HG02852 (cell line): ENCODE measurements around the gene ANTXR2.
"Not testable (repeated sequence)": the region's sequence is repeated elsewhere in the genome, so short reads cannot be mapped to it uniquely, and the experiment has no call there.

Source experiments
- ATAC-seq: cut with Tn5 transposase; IDR thresholded peaks from one replicate; pipeline ENCODE4 v1.9.1; 2021; ENCODE audit warnings: mild to moderate bottlenecking, moderate library complexity; ENCODE audit not compliant: unreplicated experiment

Gene ANTXR2

DNA sequence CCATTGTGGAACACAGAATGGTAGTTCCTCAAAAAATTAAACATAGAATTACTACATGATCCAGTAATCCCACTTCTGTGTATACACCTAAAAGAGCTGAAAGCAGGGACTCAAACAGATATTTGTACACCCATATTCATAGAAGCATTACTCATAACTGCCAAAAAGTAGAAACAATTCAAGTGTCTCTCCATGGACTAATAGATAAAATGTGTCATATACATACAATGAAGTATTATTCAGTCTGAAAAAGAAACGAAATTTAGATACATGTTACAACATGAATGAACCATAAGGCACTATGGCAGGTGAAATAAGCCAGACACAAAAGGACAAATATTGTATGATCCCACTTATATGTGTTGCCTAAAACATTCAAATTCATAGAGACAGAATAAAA lies 145.1 kb downstream of the ANTXR2 start:
- no peak for ATAC-seq

DNA sequence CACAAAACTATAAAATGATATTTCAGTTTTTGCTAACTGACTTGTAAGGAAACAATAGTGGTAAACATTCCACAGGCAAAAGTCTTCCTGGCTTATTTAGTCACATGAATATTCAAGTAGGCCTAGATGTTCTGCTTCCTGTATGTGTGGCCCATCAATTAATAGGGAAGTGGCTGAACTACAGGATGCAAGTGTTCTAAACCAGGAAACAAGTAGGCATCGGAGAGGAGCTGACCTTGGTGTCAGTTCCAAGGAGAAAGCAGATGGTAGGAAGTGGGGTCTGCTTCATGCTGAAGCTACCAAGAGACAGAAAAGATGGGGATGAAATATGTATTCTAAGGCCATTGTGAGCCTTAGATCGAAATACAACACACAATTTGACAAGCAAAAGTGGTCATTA lies 149.7 kb downstream of the ANTXR2 start:
- no peak for ATAC-seq

DNA sequence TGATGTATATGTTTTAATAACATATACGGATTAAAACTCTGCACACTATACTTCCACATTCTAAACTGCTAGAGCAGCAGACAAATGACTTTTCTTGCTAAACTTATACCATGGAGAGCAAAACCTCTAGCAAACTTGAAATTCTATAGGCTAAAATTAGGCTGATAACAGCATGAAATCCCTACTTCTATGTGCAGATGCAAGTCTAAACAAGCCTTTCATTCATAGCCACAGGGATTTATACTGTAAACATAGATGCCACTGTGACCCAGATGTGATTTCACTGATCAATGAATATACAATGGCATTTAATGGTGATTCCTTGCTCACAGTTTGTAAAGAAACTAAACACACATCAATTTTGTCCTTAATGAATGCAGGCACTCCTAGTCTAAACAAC lies 151.0 kb downstream of the ANTXR2 start:
- ATAC-seq = no peak

- no peak for ATAC-seq
Measured at GRCh38 chr4:79920163-79920853, 152.7 kb downstream of the ANTXR2 start.

GRCh38 chr4:79918292-79918691 lies 154.7 kb downstream of the ANTXR2 start:
- no peak for ATAC-seq

GRCh38 chr4:79917246-79917645 lies 155.8 kb downstream of the ANTXR2 start:
- ATAC-seq = peak; percentile 88

GRCh38 chr4:79915246-79915645 lies 157.8 kb downstream of the ANTXR2 start:
- no peak for ATAC-seq

DNA sequence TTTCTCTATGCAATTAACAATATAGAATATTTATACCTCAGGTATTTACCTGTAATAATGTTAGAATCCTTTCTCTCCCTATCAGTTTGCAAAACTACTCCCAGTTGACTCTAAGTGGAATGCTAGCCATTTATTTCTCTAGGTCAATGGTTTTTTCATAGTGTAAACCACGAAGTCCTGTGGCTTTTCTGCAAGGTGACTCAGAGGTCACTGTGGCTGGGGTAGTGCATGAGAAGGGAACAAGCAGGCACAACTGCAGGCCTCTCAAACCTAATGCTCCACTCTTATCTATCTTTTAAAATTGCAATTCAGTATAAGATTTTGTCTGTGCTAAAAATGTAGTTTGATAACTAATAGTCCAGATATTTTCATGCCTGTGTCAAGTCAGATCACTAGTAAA lies 159.4 kb downstream of the ANTXR2 start:
- ATAC-seq = no peak

DNA sequence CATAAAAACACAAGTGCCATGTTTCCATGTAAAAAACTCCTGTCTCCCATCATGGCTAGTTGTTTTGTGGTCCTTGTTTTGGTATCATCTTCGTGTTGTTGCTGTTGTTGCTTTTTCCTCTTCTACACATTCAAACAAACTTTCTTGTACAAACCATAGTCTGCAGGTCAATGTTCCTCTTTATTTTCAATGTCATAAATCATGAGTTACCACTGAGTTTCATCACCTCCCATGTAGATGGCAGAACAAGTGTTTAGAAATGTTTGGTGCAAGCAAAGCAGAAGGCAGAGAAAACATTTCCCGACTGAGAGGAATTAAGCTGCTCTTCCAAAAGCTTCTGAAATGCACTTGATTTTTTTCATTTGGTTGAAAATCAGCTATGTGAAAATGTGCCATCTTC lies 166.0 kb downstream of the ANTXR2 start:
- ATAC-seq = no peak

DNA sequence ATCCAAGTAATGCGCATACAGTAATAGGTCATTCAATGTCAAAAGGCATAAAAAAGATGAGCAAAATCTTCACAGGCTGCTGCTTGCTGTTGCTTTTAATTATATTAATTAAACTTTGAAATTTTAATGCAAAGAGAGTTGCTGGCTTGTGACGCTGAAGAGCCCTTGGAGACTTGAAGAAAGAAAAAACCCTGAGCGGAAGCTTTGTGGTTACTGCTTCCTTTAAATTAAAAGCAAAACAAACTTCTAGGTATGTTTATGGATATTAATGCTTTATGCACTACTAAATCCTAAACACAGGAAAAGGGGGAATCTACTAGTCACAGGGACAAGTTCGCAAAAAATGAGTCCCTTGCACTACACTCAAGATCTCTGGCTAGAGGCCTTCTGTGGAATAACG lies 166.7 kb downstream of the ANTXR2 start:
- ATAC-seq = no peak

DNA sequence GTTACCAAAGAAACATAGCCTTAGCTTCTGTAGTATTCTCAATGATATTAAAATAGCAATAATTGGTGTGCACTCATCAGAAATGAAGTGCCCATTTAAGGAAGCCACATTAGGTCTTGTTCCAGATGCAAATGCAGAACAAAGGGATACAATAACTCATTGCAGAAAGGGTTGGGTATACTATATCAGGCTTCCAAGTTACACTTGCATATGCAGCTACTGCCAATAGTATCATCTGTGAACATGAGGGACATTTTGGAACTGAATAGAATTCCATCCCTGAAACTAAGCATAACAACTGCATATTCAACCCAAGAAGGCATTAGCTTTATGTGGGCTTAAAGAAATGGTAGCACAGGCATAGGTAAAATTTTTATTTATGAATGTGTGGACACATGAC lies 167.8 kb downstream of the ANTXR2 start:
- ATAC-seq = no peak

DNA sequence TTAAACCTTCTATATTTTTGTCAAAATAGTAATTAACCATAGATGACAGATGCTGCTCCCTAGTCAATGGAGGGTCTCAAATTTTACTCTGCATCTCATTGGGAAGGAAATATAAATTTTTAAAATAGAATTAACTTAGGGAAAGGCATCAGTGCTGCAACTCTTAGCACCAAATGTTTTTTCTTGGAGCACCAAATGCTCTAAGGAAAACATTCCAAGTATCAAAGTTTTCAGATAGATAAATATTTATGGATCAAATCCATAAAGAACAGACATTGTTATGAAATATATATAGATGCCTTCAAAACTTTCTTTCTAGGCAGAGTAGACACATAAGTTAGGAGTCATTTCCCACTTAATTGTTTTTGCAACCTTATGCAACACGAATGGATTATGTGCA lies 168.7 kb downstream of the ANTXR2 start:
- ATAC-seq = no peak

GRCh38 chr4:79900182-79900581 lies 172.8 kb downstream of the ANTXR2 start:
- no peak for ATAC-seq

GRCh38 chr4:79899481-79899880 lies 173.5 kb downstream of the ANTXR2 start:
- no peak for ATAC-seq

DNA sequence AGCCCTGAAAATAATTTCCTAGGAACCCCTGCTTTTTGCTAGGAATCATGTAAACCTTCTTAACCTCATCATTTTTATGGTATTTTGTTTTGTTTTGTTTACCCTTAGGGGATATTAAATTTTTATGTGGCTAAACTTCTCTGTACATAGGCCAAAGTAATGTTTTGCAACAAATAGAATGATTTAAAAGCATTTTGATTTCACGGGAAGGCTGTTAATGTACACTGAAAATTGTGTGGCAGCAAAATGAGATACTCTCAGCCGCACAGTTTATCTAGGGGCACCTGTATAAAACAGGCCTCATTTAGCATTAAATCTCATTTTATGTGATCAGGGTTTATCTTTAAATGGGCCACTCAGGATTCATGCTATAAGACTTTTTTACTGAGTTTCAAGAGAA lies 175.0 kb downstream of the ANTXR2 start:
- no peak for ATAC-seq

DNA sequence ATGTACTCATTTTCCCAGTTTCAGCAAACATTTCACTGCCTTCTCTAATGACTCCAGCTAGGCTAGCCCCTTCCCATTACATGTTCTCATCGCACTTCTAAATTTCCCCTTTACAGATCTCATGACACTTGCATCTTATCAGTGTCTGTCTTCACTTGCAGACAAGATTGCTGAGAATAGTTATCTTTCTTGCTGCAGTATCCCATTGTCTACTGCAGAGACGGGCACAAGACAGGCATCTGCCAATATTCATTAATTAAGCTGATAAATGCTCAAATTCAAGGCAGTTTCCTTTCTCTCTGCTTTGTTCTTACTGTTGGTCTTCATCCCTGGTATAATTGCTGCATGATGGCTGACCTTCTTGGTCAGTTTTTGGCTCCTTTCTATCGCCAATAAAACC lies 175.9 kb downstream of the ANTXR2 start:
- no peak for ATAC-seq

- no peak for ATAC-seq
Measured at GRCh38 chr4:79893456-79893855, 179.6 kb downstream of the ANTXR2 start.

DNA sequence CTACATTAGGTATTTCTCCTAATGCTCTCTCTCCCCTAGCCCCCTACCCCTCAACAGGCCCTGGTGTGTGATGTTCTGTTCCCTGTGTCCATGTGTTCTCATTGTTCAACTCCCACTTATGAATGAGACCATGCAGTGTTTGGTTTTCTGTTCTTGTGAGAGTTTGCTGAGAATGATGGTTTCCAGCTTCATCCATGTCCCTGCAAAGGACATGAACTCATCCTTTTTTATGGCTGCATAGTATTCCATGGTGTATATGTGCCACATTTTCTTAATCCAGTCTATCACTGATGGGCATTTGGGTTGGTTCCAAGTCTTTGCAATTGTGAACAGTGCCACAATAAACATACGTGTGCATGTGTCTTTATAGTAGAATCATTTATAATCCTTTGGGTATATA lies 184.0 kb downstream of the ANTXR2 start:
- not testable (repeated sequence) for ATAC-seq

GRCh38 chr4:79886557-79886956 lies 186.5 kb downstream of the ANTXR2 start:
- no peak for ATAC-seq

DNA sequence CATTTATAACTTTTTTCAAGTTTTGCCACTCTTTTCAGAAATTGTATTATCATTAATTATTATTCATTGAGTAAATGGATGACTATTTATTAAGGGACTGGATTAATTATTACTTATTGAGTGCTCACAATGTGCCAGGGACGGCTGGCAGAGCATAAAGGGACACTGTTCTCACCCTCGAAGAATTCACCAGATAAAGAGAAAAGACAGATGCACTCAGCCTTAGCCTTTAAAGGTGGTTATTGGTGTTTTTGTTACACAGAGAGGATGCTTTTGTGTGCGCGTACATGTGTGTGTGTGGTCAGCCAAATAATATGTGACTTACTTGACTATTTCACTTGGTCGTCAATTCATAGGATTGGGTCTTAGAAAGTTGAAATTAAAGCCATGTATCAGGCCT lies 187.0 kb downstream of the ANTXR2 start:
- ATAC-seq = no peak

GRCh38 chr4:79883290-79883689 lies 189.7 kb downstream of the ANTXR2 start:
- ATAC-seq = no peak

GRCh38 chr4:79882806-79883205 lies 190.2 kb downstream of the ANTXR2 start:
- ATAC-seq = no peak

- no peak for ATAC-seq
Measured at GRCh38 chr4:79881407-79881806, 191.6 kb downstream of the ANTXR2 start.
